ENCODE results near the gene PSAPL1. TPM values are rescaled to one million over a fixed set of nuclear protein-coding genes. Genes with fewer than 3 reads are reported as not detected.

The PSAPL1 gene
- total and polyA plus RNA-seq, 4 donors = not detected

DNA sequence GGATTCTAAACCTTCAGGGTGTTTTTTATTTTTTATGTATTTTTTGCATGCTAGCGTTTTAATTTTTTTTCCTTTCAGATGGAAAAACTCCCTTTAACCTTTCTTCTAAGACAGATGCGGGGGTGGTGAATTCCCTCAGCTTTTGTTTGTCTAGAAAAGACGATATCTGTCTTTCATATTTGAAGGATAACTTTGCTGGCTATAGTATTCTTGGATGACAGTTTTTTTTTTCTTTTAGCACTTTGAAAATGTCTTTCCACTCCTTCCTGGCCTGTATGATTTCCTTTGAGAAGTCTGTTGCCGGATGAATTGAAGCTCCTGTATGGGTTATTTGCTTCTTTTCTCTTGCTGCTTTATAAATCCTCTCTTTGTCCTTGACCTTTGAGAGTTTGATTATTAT is 26.6 kb downstream of the PSAPL1 start:
- Histone ChIP-seq H3K27ac (ENCODE audit: low read depth in 1 of 2, low read length in 2 of 2) (no peak overlapping the region), H3K9me3 (ENCODE audit: control insufficient read depth in 4 of 4, low read length in 3 of 4) (peaks cover 0 to 6% (median 2%) of the 10 kb centered on the region in 4 donors), H3K36me3 (ENCODE audit: control insufficient read depth in 4 of 4, insufficient read depth in 3 of 4, low read depth in 1 of 4, low read length in 3 of 4) (no peaks in the 10 kb centered on the region), H3K4me3 (ENCODE audit: low read depth in 1 of 3, low read length in 3 of 3) (no peak overlapping the region), H3K4me1 (ENCODE audit: control insufficient read depth in 4 of 4, insufficient read depth in 4 of 4, low read length in 3 of 4) (no peaks in the 10 kb centered on the region), H3K27me3 (ENCODE audit: control insufficient read depth in 4 of 4, insufficient read depth in 4 of 4, low read length in 3 of 4) (no peaks in the 10 kb centered on the region), H3K9ac (ENCODE audit: low read depth in 1 of 2, low read length in 2 of 2) (no peak overlapping the region)
- no peak for DNase-seq (ENCODE audit: low spot score)
- WGBS = 94% methylated on average over 4 of the region's 4 CpGs
- TF ChIP-seq SP1 (IDR thresholded peaks at IDR 0.05) (no peak), YY1 (IDR thresholded peaks at IDR 0.05) (no peak), FOXA2 (IDR thresholded peaks at IDR 0.05) (no peak), EGR1 (IDR thresholded peaks at IDR 0.05; ENCODE audit: low read depth in 2 of 2) (no peak), CTCF (IDR thresholded peaks at IDR 0.05; ENCODE audit: low read depth, low read length, missing input control) (no peak), JUND (IDR thresholded peaks at IDR 0.05) (no peak), RXRA (IDR thresholded peaks at IDR 0.05) (no peak), REST (IDR thresholded peaks at IDR 0.05) (no peak), NR2F2 (IDR thresholded peaks at IDR 0.05) (no peak), GABPA (IDR thresholded peaks at IDR 0.05 in 1 of 2, conservative IDR thresholded peaks at IDR 0.05 in 1 of 2) (no peak), HNF4A (conservative IDR thresholded peaks at IDR 0.05) (no peak), TAF1 (conservative IDR thresholded peaks at IDR 0.05) (no peak), FOXA1 (IDR thresholded peaks at IDR 0.05) (no peak), HNF4G (IDR thresholded peaks at IDR 0.05) (no peak)
- TF ChIP-seq, protein P1, sequence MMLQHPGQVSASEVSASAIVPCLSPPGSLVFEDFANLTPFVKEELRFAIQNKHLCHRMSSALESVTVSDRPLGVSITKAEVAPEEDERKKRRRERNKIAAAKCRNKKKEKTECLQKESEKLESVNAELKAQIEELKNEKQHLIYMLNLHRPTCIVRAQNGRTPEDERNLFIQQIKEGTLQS (IDR thresholded peaks at IDR 0.05) = no peak
- TF ChIP-seq, protein P2, sequence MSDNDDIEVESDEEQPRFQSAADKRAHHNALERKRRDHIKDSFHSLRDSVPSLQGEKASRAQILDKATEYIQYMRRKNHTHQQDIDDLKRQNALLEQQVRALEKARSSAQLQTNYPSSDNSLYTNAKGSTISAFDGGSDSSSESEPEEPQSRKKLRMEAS (IDR thresholded peaks at IDR 0.05) = no peak
- TF ChIP-seq, protein P3, sequence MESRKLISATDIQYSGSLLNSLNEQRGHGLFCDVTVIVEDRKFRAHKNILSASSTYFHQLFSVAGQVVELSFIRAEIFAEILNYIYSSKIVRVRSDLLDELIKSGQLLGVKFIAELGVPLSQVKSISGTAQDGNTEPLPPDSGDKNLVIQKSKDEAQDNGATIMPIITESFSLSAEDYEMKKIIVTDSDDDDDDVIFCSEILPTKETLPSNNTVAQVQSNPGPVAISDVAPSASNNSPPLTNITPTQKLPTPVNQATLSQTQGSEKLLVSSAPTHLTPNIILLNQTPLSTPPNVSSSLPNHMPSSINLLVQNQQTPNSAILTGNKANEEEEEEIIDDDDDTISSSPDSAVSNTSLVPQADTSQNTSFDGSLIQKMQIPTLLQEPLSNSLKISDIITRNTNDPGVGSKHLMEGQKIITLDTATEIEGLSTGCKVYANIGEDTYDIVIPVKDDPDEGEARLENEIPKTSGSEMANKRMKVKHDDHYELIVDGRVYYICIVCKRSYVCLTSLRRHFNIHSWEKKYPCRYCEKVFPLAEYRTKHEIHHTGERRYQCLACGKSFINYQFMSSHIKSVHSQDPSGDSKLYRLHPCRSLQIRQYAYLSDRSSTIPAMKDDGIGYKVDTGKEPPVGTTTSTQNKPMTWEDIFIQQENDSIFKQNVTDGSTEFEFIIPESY (IDR thresholded peaks at IDR 0.05) = no peak

- TF ChIP-seq SP1 (IDR thresholded peaks at IDR 0.05) = no peak
- no peak for TF ChIP-seq NR2F2 (IDR thresholded peaks at IDR 0.05)
- TF ChIP-seq, protein P2 (IDR thresholded peaks at IDR 0.05) = no peak
- TF ChIP-seq, protein P1 (IDR thresholded peaks at IDR 0.05) = no peak
- TF ChIP-seq JUND (IDR thresholded peaks at IDR 0.05) = no peak
- TF ChIP-seq FOXA1 (IDR thresholded peaks at IDR 0.05) = no peak
- TF ChIP-seq FOXA2 (IDR thresholded peaks at IDR 0.05) = no peak
- TF ChIP-seq TAF1 (conservative IDR thresholded peaks at IDR 0.05) = no peak
- TF ChIP-seq HNF4A (conservative IDR thresholded peaks at IDR 0.05) = no peak
- TF ChIP-seq GABPA (IDR thresholded peaks at IDR 0.05 in 1 of 2, conservative IDR thresholded peaks at IDR 0.05 in 1 of 2) = no peak
- TF ChIP-seq YY1 (IDR thresholded peaks at IDR 0.05) = no peak
- TF ChIP-seq HNF4G (IDR thresholded peaks at IDR 0.05) = no peak
- no peak for TF ChIP-seq CTCF (IDR thresholded peaks at IDR 0.05; ENCODE audit: low read depth, low read length, missing input control)
- Histone ChIP-seq H3K36me3 (ENCODE audit: control insufficient read depth in 4 of 4, insufficient read depth in 3 of 4, low read depth in 1 of 4, low read length in 3 of 4) (no peaks in the 10 kb centered on the region), H3K9me3 (ENCODE audit: control insufficient read depth in 4 of 4, low read length in 3 of 4) (no peaks in the 10 kb centered on the region), H3K4me1 (ENCODE audit: control insufficient read depth in 4 of 4, insufficient read depth in 4 of 4, low read length in 3 of 4) (no peaks in the 10 kb centered on the region), H3K27me3 (ENCODE audit: control insufficient read depth in 4 of 4, insufficient read depth in 4 of 4, low read length in 3 of 4) (no peaks in the 10 kb centered on the region), H3K4me3 (ENCODE audit: low read depth in 1 of 3, low read length in 3 of 3) (no peak overlapping the region), H3K27ac (ENCODE audit: low read depth in 1 of 2, low read length in 2 of 2) (no peak overlapping the region), H3K9ac (ENCODE audit: low read depth in 1 of 2, low read length in 2 of 2) (no peak overlapping the region)
- DNase-seq (ENCODE audit: low spot score) = no peak
- 73% methylated on average over 3 of the region's 3 CpGs for WGBS
Observed at GRCh38 chr4:7403001-7403400, 31.7 kb downstream of the PSAPL1 start.

Data from liver (tissue), 9 donors.